Vagina (tissue), 2 donors: ENCODE measurements around the gene IHH. TPM values are rescaled to one million over a fixed set of nuclear protein-coding genes. Genes with fewer than 3 reads are reported as not detected.

Experiments
- DNase-seq, 2 donors: peaks; one replicate each; pipeline ENCODE4 v3.0.0-alpha.2; 2017; ENCODE audit errors: extremely low spot score in 2 of 2
- H3K27ac ChIP-seq: fragments of 200-600 bp; sonication (generic); one replicate; pipeline ENCODE4 v1.5.1; 2019
- H3K27me3 ChIP-seq: fragments of 200-600 bp; sonication (generic); one replicate; pipeline ENCODE4 v1.5.1; 2019
- H3K36me3 ChIP-seq, 2 donors: fragments of 200-600 bp; sonication (generic); one replicate each; pipeline ENCODE4 v1.5.1; 2017 to 2019
- H3K4me1 ChIP-seq: fragments of 200-600 bp; sonication (generic); one replicate; pipeline ENCODE4 v1.5.1; 2019
- H3K4me3 ChIP-seq, 2 donors: fragments of 200-600 bp; sonication (generic); 1 replicate in 1 of 2; 2 replicates in 1 of 2; pipeline ENCODE4 v1.5.1; 2016 to 2019
- H3K9me3 ChIP-seq: fragments of 200-600 bp; sonication (generic); one replicate; pipeline ENCODE4 v1.5.1; 2019
- CTCF ChIP-seq, 3 experiments: fragments of 450-650 bp in 2 of 3; fragments of 200-600 bp in 1 of 3; sonication (generic) in 1 of 3; IDR thresholded peaks; one replicate each; pipeline ENCODE4 v1.5.1; 2017 to 2019; ENCODE audit warnings: antibody characterized with exemption in 3 of 3, mild to moderate bottlenecking in 2 of 3, moderate library complexity in 2 of 3
- POLR2A ChIP-seq, 2 donors: fragments of 450-650 bp; IDR thresholded peaks; one replicate each; pipeline ENCODE4 v1.6.1; 2017; ENCODE audit warnings: antibody characterized with exemption in 2 of 2, mild to moderate bottlenecking in 2 of 2, moderate library complexity in 2 of 2
- POLR2AphosphoS5 ChIP-seq, 2 donors: sonication (generic); formaldehyde crosslinking; IDR thresholded peaks; one replicate each; pipeline ENCODE4 v1.9.0; 2017; ENCODE audit warnings: antibody characterized with exemption in 2 of 2, mild to moderate bottlenecking in 2 of 2, low read depth in 1 of 2; ENCODE audit not compliant: insufficient read depth in 1 of 2
- intact Hi-C: fragments of 100-400 bp; cut with DNase I; formaldehyde crosslinking; loops from one replicate; pipeline ENCODE4 v1.15.1; 2023
- total RNA-seq: library from RNA; depleted of rRNA; stranded (reverse); fragments of >200 nt; gene quantifications from one replicate; pipeline ENCODE4 v1.2.3, GENCODE V29; 2016

The IHH gene
- total RNA-seq, 1 donor from 2014 or later, result not detected

- Histone ChIP-seq H3K4me1 (no peaks in the 10 kb centered on the region), H3K27me3 (no peaks in the 10 kb centered on the region)
- intact Hi-C loops, result loop anchor here (10.0 kb wide), 1 partner anchor 132 kb away; no protein-coding TSS in a partner anchor
These were observed 37.6 kb downstream of the IHH start for GRCh38 chr2:219023045-219023605.

GRCh38 chr2:219022616-219023015, 38.1 kb downstream of the IHH start:
- no peak for TF ChIP-seq POLR2A (IDR thresholded peaks at IDR 0.05)
- no peak for TF ChIP-seq POLR2AphosphoS5 (IDR thresholded peaks at IDR 0.05; ENCODE audit: insufficient read depth in 1 of 2, low read depth in 1 of 2)
- TF ChIP-seq CTCF (IDR thresholded peaks at IDR 0.05), result no peak
- H3K4me1 ChIP-seq, result no peaks in the 10 kb centered on the region
- H3K36me3 ChIP-seq, result no peaks in the 10 kb centered on the region
- DNase-seq, result no peak
- H3K27me3 ChIP-seq, result no peaks in the 10 kb centered on the region
- H3K9me3 ChIP-seq, result no peaks in the 10 kb centered on the region
- no peak overlapping the region for H3K4me3 ChIP-seq
- intact Hi-C loops, result loop anchor here (10.0 kb wide), 1 partner anchor 132 kb away; no protein-coding TSS in a partner anchor
- H3K27ac ChIP-seq, result no peak overlapping the region

More at GRCh38 chr2:219023045-219023605, 37.6 kb downstream of the IHH start:
- no peak for DNase-seq
- H3K9me3 ChIP-seq, result no peaks in the 10 kb centered on the region
- no peaks in the 10 kb centered on the region for H3K36me3 ChIP-seq
- H3K27ac ChIP-seq, result no peak overlapping the region
- no peak overlapping the region for H3K4me3 ChIP-seq
- TF ChIP-seq POLR2AphosphoS5 (IDR thresholded peaks at IDR 0.05; ENCODE audit: insufficient read depth in 1 of 2, low read depth in 1 of 2) (no peak), POLR2A (IDR thresholded peaks at IDR 0.05) (no peak), CTCF (IDR thresholded peaks at IDR 0.05) (no peak)

- no peaks in the 10 kb centered on the region for H3K9me3 ChIP-seq
- DNase-seq, result no peak
- no peaks in the 10 kb centered on the region for H3K4me1 ChIP-seq
- no peaks in the 10 kb centered on the region for H3K36me3 ChIP-seq
- H3K27me3 ChIP-seq, result no peaks in the 10 kb centered on the region
- no peak overlapping the region for H3K4me3 ChIP-seq
- intact Hi-C loops, result loop anchor here (10.0 kb wide), 1 partner anchor 133 kb away; no protein-coding TSS in a partner anchor
- TF ChIP-seq POLR2AphosphoS5 (IDR thresholded peaks at IDR 0.05; ENCODE audit: insufficient read depth in 1 of 2, low read depth in 1 of 2) (no peak), POLR2A (IDR thresholded peaks at IDR 0.05) (no peak), CTCF (IDR thresholded peaks at IDR 0.05) (no peak)
- no peak overlapping the region for H3K27ac ChIP-seq
These were observed 38.7 kb downstream of the IHH start for GRCh38 chr2:219022041-219022440.

GRCh38 chr2:219021591-219021990, 39.1 kb downstream of the IHH start:
- no peaks in the 10 kb centered on the region for H3K9me3 ChIP-seq
- H3K4me3 ChIP-seq, result no peak overlapping the region
- H3K4me1 ChIP-seq, result no peaks in the 10 kb centered on the region
- TF ChIP-seq CTCF (IDR thresholded peaks at IDR 0.05) (no peak), POLR2A (IDR thresholded peaks at IDR 0.05) (no peak), POLR2AphosphoS5 (IDR thresholded peaks at IDR 0.05; ENCODE audit: insufficient read depth in 1 of 2, low read depth in 1 of 2) (no peak)
- intact Hi-C loops, result loop anchor here (10.0 kb wide), 1 partner anchor 133 kb away; no protein-coding TSS in a partner anchor
- no peaks in the 10 kb centered on the region for H3K36me3 ChIP-seq
- DNase-seq, result no peak
- H3K27ac ChIP-seq, result no peak overlapping the region
- no peaks in the 10 kb centered on the region for H3K27me3 ChIP-seq
